Calu3 (cell line): Measurements from ENCODE around the gene FAM107B. TPM values are rescaled to one million over a fixed set of nuclear protein-coding genes. Genes with fewer than 3 reads are reported as not detected.

Experiments
- BruUV-seq: library from RNA; stranded (reverse); fragments of 400-500 nt; replicated peaks from 2 replicates; lab custom pipeline; 2021; lab: Mats Ljungman, UMichigan
- CTCF ChIA-PET: fragments of 300-600 bp; sonication (Branson Sonifier 250); formaldehyde crosslinking; loops from one replicate; lab custom pipeline; 2022; ENCODE audit warnings: antibody characterized with exemption; lab: Charles Lee
- DNase-seq: peaks from one replicate; pipeline ENCODE4 v3.0.0; 2022
- H3K27ac Mint-ChIP-seq: one replicate; pipeline ENCODE4 v1.8.0; 2022; ENCODE audit warnings: mixed read lengths; ENCODE audit not compliant: unreplicated experiment
- H3K27me3 Mint-ChIP-seq: one replicate; pipeline ENCODE4 v1.8.0; 2022; ENCODE audit warnings: mixed read lengths; ENCODE audit not compliant: unreplicated experiment
- H3K36me3 Mint-ChIP-seq: one replicate; pipeline ENCODE4 v1.8.0; 2022; ENCODE audit warnings: mild to moderate bottlenecking, moderate library complexity, mixed read lengths; ENCODE audit not compliant: insufficient read depth, unreplicated experiment
- H3K4me1 Mint-ChIP-seq: one replicate; pipeline ENCODE4 v1.8.0; 2022; ENCODE audit warnings: mild to moderate bottlenecking, low read depth, mixed read lengths; ENCODE audit not compliant: unreplicated experiment
- H3K4me3 Mint-ChIP-seq: one replicate; pipeline ENCODE4 v1.8.0; 2022; ENCODE audit warnings: mild to moderate bottlenecking, low read depth, moderate library complexity, mixed read lengths; ENCODE audit not compliant: unreplicated experiment
- H3K9me3 Mint-ChIP-seq: one replicate; pipeline ENCODE4 v1.8.0; 2022; ENCODE audit warnings: low read depth, mixed read lengths; ENCODE audit not compliant: unreplicated experiment
- intact Hi-C: fragments of 100-400 bp; cut with micrococcal nuclease; formaldehyde crosslinking; loops from one replicate; pipeline ENCODE4 v1.10.0; 2022; ENCODE audit not compliant: unreplicated experiment
- total RNA-seq: library from RNA; stranded (reverse); gene quantifications from 2 replicates; pipeline ENCODE4 v1.2.3, GENCODE V29; 2022
- TF ChIP-seq, protein P1 (sequence below): fragments of 200-600 bp; IDR thresholded peaks from one replicate; pipeline ENCODE4 v1.8.0; 2022; ENCODE audit warnings: antibody characterized with exemption; ENCODE audit not compliant: unreplicated experiment

FAM107B gene
- total RNA-seq, 1 experiment from 2014 or later: 168 TPM

- Mint-ChIP-seq H3K36me3 (peaks cover 52% of the 10 kb centered on the region), H3K27me3 (no peaks in the 10 kb centered on the region), H3K27ac (peak overlapping the region; percentile 97), H3K4me1 (peaks cover 47% of the 10 kb centered on the region), H3K9me3 (no peaks in the 10 kb centered on the region), H3K4me3 (peak overlapping the region; percentile 89)
- TF ChIP-seq, protein P1, sequence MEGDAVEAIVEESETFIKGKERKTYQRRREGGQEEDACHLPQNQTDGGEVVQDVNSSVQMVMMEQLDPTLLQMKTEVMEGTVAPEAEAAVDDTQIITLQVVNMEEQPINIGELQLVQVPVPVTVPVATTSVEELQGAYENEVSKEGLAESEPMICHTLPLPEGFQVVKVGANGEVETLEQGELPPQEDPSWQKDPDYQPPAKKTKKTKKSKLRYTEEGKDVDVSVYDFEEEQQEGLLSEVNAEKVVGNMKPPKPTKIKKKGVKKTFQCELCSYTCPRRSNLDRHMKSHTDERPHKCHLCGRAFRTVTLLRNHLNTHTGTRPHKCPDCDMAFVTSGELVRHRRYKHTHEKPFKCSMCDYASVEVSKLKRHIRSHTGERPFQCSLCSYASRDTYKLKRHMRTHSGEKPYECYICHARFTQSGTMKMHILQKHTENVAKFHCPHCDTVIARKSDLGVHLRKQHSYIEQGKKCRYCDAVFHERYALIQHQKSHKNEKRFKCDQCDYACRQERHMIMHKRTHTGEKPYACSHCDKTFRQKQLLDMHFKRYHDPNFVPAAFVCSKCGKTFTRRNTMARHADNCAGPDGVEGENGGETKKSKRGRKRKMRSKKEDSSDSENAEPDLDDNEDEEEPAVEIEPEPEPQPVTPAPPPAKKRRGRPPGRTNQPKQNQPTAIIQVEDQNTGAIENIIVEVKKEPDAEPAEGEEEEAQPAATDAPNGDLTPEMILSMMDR: no peak
- DNase-seq: no peak
- no TSS peak for BruUV-seq
- CTCF ChIA-PET: no interaction called here
- intact Hi-C loops: loop anchor here (2.0 to 5.0 kb wide), 4 partner anchors 51 to 219 kb away; no protein-coding TSS in a partner anchor
Observed at GRCh38 chr10:14603534-14604102, 171.1 kb downstream of the FAM107B start.

DNA sequence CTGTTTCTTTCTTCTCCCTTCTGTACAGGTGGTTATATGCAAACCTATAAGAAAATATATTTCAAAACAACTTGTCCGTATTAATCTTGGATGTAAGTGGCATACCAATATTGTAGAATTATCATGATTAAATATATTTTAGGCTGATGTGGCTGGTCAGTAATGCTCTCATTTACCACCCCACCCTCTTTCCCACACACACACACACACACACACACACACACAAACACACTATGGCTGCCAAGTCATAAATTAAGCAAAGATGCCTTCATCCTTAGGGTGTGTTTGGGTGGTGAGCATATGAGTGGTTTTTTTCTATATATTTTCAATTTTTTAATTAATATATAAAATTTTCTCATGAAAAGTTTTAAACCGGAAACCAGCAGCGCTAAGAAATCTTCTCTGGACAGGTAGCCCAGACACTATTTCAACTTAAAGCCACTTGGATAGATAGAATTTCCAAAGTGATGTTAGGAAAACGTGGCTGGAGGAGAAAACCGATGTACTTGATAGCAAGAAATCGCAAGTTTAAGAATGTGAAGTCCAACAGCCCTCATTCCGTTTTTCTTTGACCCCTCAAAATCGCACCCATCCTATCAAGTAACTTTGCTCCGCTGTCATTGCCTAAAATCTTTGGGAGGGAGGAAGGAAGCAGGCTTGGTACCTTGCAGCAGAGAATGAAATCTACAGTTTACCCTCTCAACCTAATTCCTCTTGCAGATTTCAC, 171.7 kb downstream of the FAM107B start:
- CTCF ChIA-PET: no interaction called here
- no peaks in the 10 kb centered on the region for H3K9me3 Mint-ChIP-seq

GRCh38 chr10:14601872-14602725, 172.6 kb downstream of the FAM107B start:
- H3K4me3 Mint-ChIP-seq: peak overlapping the region; percentile 89
- peaks cover 68% of the 10 kb centered on the region for H3K36me3 Mint-ChIP-seq
- intact Hi-C loops: loop anchor here (1.0 to 5.0 kb wide), 5 partner anchors 50 to 221 kb away; no protein-coding TSS in a partner anchor
- H3K27ac Mint-ChIP-seq: peak overlapping the region; percentile 97
- H3K9me3 Mint-ChIP-seq: no peaks in the 10 kb centered on the region
- DNase-seq: peak; percentile 72
- BruUV-seq: TSS peak; percentile 46
- CTCF ChIA-PET: interaction anchor here (0.6 kb wide), 2 partner anchors 223 to 235 kb away, joined by 4 read pairs; no protein-coding TSS in a partner anchor
- TF ChIP-seq, protein P1: no peak
- H3K27me3 Mint-ChIP-seq: no peaks in the 10 kb centered on the region
- H3K4me1 Mint-ChIP-seq: peaks cover 59% of the 10 kb centered on the region

More for the DNA sequence above, 171.7 kb downstream of the FAM107B start:
- intact Hi-C loops: loop anchor here (1.0 to 5.0 kb wide), 5 partner anchors 51 to 220 kb away; no protein-coding TSS in a partner anchor
- no peak for DNase-seq
- TF ChIP-seq, protein P1: no peak
- H3K36me3 Mint-ChIP-seq: peaks cover 59% of the 10 kb centered on the region
- no peaks in the 10 kb centered on the region for H3K27me3 Mint-ChIP-seq
- H3K4me3 Mint-ChIP-seq: peak overlapping the region; percentile 89
- BruUV-seq: no TSS peak
- peaks cover 54% of the 10 kb centered on the region for H3K4me1 Mint-ChIP-seq
- H3K27ac Mint-ChIP-seq: peak overlapping the region; percentile 97

- intact Hi-C loops: loop anchor here (5.0 kb wide), 3 partner anchors 49 to 71 kb away; no protein-coding TSS in a partner anchor
- CTCF ChIA-PET: interaction anchor here (0.6 kb wide), 2 partner anchors 223 to 236 kb away, joined by 4 read pairs; no protein-coding TSS in a partner anchor
- Mint-ChIP-seq H3K36me3 (peaks cover 74% of the 10 kb centered on the region), H3K27ac (peak overlapping the region; percentile 97), H3K4me1 (peaks cover 64% of the 10 kb centered on the region), H3K9me3 (no peaks in the 10 kb centered on the region), H3K27me3 (no peaks in the 10 kb centered on the region), H3K4me3 (peak overlapping the region; percentile 89)
- no TSS peak for BruUV-seq
- DNase-seq: no peak
- TF ChIP-seq, protein P1: no peak
Observed at GRCh38 chr10:14601326-14601725, 173.4 kb downstream of the FAM107B start.
